NCI-H1105 treated with DMSO at 0.1 percent for 48 hours (cell line): ENCODE data around the gene ZP2.
"Not testable (repeated sequence)": the region's sequence is repeated elsewhere in the genome, so short reads cannot be mapped to it uniquely, and the experiment has no call there.

Source experiments
- DNase-seq: peaks from one replicate; lab custom pipeline; 2025; lab: John Stamatoyannopoulos, UW

Gene ZP2

DNA sequence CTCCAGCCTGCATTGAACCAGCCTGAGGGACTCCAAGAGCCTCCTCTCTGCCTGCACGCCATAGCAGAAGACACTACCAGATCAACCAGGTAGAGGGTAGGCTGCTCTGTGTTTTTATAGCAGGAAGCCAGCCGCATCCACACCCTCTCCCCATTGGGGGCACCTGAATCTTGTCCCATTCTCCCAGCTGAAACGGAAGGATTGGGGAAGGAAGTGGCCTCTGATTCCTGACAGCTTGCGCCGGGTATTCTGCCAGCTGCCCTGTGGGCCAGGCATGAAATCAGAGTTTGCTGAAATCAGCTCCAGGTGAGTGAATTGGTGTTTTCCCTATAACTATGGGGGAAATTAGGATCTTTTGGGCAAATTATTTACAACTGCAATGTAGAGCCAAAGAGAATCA is at the start of gene ZP2:
ZP2 (minus strand) TSS at position 89 of the 400 bp plus-strand sequence; CDS start at position 62, 27 bp downstream.
- DNase-seq: no peak

DNA sequence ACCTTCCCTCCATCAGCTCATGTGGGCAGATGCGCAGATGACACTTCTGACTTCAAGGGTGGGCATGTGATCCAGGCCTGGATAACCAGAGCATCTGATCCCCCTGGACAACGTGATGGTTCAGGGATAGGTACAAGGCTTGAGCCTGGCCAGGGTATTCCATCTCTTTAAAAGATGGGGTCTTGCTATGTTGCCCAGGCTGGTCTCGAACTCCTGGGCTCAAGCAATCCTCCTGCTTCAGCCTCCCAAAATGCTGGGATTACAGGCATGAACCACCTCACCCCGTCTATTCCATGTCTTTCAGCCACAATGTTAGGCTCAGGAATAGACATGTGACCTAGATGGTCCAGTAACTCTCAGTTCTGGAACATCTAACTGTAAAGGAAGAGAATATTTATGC is 45.9 kb upstream of the ZP2 start:
- DNase-seq: no peak

DNA sequence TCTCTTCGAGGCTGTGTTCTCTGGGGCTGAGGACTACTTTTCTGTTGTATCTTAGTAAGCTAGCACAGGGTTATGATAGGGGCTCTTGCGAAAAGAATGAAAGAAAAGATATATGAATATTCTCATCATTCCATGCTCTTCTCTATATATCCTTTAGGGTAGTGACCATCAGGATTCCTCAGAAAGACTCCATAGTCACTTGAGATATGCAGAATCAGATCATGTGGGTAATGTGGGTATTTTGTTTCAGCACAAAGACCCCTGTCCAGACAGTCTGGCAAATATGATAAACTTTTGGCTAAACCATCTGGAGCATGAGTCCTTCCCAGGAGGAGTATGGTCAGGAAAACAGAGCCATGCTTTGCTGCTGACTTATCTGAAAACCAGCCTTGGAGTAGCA is 45.3 kb upstream of the ZP2 start:
- no peak for DNase-seq

DNA sequence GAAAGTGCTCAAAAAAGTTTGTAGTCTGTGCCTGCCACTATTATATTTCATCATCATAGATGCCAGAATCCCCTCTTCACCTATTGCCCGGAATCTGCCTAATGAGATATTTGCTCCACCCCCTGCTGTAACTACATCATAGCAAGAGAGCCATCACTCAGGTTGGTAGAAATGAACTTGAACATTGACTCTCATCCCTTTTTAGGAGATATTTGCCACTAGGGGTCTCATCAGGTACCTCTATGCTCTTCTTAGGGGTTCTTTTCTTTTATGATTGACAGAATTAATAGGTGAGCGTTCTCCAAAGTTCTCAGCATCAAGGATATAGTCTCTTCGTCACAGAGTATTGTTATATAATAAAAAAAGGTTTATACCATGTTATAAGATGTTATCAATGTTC is 42.1 kb upstream of the ZP2 start:
- DNase-seq: no peak

DNA sequence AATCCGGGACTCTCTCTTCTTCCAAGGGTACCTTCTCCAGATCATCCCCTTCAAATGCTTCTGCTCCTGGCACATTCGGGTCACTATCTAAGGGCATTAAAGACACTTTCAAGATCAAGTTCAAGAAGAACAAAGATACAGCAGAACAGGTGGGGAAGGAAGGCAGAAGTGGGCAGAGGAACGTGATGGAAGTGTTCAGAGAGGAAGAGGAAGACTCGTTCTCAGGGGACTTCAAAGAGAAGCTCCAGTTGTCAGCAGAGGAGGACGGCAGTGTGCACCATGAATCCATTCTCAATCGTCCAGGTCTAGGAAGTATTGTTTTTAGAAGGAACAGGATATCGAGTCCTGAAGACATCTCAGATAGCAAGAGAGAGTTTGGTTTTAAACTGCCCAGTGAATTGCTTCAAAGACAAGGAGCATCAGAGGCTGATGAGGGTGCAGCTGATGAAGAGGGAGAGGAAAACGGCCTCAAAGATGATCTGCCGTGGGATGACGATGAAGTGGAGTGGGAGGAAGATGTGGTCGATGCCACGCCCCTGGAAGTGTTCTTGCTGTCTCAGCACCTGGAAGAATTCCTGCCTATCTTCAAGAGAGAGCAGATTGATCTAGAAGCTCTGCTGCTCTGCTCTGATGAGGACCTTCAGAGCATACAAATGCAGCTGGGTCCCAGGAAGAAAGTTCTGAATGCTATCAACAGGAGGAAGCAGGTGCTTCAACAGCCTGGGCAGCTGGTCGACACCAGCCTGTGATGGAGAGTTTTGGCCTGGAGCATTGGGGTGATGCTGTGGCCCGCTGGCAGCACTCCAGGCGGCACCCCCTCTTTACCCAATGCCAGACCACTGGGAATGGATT is 38.9 kb upstream of the ZP2 start:
- DNase-seq: no peak

DNA sequence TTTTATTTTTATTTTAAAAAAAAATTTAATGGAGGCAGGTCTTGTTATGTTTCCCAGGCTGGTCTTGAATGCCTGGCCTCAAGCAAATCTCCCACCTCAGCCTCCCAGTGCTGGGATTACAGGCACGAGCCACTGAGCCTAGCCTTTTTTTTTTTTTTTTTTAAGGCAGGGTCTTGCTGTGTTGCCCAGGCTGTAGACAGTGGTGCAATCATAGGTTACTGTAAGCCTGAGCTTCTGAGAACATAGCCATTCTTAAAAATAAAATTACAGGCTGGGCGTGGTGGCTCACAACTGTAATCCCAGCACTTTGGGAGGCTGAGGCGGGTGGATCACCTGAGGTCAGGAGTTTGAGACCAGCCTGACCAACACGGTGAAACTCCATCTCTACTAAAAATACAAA is 36.8 kb upstream of the ZP2 start:
- DNase-seq: not testable (repeated sequence)

DNA sequence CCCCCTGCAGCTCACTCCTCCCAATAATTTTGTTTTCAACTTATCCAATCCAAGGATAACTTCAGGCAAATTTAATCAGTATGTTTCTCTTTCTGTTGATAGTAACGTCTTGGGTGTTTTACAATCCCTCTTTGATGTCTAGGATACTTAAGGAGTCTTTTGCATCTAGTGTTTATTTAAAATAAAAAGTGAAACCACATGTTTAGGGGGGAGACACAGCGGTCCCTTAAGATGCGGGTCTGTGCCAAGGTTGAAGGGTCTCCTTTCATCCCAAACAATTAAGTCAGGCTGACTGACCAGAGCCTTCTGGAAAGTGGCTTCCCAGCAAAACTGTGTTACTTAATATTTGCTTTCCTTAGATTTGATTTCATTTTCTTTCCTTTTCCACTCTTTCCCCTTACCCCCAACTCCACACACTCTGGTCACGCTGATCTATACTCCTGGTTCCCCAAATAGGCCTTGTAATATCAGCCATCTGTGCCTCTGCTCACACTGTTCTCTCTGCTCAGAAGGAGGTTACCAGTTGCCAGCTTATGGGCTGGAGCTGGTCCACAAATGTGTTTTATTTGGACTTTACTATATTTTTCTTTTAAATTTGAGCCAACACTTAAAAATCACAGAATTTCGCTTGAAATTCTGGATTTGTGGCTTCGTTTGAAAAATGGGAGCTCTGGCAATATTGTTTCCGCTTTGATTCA is 33.3 kb upstream of the ZP2 start:
- DNase-seq: no peak

DNA sequence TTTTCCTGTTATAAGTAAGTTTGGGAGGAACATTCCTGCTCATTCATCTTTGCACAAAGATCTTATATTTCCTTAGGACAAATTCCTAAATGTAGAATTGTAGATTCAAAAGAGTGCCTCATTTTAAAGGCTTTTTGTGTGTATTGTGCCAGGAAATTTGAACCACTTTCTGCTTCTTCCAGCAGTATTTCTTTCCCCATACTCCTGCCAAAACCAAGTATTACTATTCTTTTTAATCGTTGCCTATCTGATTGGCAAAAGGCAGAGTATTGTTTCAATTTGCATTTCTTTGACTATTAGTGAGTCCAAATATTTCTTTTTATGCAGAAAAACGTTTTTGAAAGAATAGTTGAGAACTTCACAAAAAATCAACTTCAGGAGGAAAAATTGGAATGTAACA is 31.4 kb upstream of the ZP2 start:
- no peak for DNase-seq

DNA sequence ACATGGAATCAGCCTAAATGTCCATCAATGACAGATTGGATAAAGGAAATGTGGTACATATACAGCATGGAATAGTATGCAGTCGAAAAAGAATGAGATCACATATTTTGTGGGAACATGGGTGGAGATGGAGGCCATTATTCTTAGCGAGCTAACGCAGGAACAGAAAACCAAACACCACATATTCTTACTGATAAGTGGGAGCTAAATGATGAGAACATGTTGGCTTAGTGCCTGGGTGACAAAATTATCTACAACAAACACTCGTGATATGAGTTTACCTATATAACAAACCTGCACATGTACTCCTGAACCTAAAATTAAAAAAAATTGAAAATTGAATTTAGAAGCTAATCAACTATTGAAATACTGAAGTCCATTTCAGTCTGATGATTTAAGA is 28.3 kb upstream of the ZP2 start:
- DNase-seq: no peak

DNA sequence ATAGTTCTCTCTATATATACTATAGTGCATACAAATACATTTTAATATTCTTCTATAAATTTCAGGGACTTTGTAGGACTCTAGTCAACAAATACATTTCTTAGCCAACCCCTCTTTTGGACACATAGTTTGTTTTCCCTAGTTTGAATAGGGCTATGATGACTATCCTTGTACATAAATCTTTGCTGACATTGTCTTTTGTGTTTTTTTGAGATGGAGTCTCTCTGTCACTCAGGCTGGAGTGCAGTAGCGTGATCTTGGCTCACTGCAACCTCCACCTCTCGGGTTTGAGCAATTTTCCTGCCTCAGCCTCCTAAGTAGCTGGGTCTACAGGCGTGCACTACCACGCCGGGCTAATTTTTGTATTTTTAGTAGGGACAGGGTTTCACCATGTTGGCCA is 25.5 kb upstream of the ZP2 start:
- no peak for DNase-seq

DNA sequence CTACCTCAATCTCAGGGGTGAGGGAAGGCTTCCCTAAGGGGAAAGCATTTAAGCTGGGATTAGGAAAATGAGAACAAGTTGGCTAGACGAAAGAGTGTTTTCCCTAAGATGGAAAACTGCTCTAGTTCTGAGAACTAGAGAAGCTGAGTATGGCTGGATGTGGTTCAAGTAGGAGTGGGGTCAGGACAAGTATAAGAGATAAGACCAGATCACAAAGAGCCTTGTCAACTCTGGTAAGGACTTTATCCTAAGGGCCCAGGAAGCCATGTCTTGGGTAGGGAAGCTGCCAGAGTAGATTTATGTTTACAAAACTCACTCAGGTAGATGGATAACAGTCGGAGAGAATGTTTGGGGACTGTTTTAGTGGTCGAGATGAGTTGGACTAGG is 23.8 kb upstream of the ZP2 start:
- DNase-seq: no peak

DNA sequence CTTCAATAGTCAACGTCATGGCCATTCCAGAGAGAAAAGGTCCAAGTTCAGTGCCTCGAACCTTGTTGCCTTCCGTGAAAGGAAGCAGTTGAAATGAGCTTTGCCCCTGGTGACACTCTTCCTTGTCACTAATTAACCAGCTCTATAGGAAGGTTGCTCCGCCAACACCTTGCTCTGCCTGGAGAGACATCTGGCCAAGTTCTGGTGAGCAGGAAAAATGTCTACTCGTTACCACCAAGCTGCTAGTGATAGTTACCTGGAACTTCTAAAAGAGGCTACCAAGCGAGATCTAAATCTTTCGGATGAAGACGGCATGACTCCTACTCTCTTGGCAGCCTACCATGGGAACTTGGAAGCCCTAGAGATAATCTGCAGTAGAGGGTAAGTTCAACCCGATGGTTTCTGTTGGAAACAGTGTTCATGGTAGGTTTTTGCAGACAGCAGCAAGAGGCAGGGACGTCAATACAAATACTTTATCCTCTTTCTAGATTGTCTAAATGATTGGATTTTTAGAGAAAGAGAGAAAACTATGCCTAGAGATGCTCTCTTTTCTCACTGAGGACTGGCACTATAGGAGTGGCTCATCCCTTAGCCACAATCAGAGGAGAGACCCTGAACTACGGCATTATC is 22.3 kb upstream of the ZP2 start, which contains the start of gene ANKS4B:
ANKS4B (plus strand) TSS at position 179 of the 630 bp plus-strand sequence; CDS start at position 218, 39 bp downstream.
- DNase-seq: no peak

DNA sequence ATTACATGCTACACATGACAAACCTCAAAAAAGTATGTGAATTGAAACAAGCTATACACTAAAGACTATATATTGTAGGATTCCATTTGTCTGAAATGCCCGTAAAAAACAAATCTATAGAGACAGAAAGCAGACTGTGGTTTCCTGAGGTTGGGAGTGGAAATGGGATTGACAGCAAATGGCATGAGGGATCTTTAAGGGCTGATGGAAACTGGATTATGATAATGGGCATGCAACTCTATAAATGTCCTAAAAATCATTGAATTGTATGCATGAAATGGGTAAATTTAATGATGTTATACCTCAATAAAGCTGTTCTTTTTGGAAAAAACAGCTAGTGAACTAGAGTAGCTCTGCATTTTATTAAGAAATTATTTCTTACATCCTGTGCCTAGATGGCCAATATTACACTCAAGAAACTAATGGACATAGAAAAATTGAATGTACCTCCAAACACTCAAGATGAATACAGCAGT is 21.7 kb upstream of the ZP2 start:
- no peak for DNase-seq

DNA sequence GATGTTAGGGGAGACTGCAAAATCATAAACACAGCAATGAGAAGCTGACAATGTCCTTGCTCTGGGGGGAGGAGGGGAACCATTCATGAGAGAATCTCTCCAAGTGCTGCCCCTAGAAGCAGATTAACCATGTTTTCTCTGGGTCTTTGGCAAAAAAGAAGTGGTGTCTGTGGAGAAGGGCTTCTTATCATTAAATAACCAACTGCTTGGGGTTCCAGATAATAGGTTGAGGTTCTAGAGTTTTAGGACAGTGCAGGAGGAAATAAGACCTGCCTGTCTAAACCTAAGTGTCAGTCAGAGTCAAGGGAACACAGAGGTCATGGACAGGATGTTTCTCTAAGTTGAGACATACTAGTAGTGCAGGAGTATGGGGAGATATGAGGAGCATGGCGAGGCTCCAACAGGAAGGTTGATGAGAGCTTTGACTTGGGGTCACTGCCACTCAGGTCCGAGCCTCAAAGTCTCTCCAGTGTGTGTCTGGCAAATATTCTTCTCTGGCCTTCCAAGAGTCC is 17.0 kb upstream of the ZP2 start:
- no peak for DNase-seq

DNA sequence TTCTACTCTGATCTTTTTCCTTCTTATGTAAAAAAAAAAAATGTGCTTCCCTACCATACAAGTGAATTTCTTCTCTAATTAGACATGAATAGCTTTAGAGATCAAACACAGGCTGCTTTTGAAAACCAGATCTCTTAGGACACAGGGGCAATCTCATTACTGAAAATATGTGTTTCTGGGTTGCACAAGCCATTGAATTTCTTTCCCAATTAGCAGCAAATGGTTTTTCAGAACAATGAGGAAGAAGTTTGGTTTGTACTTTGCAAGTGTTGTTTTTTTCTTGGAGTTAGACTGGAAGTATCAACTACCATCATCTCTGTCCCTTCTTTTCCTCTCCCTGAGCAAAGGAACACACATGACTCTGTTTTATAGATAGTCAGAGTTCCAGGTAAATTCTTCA is 16.5 kb upstream of the ZP2 start:
- DNase-seq: no peak

DNA sequence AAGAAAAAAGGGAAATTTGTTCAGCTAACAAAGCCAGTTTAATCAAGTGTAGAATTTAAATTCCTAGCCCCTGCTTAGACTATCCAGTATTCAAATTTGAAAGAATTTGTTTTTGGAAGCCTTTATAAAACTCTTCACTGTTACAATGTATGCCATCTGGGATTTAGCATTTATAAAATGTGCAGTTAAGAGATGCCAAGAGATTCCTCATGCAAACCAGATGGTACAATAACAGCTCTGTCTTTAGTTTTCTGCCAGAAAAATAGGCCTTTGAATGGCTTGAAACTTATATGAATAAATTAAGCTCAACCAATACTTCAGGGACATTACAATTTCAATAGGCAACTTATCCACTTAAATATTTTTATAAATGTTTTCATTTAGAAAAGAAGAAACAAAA is 15.4 kb upstream of the ZP2 start:
- DNase-seq: no peak

DNA sequence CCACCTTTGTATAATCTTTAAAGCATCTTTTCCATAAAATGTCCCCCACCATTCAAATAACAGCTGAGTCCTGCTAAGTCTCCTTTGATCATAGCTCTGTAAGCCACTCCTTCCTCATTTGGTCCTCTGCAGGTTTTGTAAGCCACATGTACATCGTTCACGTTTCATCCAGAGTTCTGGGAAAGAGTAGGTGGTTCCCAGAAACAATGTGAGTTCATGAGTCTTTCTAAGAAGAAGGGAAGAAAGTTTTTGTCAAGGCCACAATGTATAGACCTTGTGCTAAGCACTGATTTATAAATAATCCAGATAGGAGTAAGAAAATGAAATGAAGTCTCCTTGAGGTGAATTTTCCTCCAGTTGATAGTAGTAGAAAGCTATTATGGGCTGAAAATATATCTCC is 13.4 kb upstream of the ZP2 start:
- DNase-seq: no peak

DNA sequence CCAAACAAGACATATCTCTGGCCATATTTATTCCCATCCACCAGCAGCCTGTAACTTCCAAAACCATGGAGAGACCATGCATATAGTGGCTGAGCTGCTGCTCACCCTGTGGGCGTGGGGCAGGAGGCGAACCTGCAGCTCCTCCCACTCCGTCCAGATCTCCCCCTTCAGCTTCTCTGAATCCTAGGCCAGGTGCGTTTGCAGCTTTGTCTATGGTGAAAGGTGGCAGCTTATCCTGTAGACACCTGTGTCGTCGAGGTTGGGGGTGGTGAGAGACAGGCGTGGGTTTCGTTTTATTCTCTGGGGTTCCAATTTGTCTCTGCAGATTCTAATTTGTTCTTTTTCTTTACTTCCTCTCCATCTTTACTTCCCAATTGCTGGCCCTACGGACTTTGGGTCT is 12.4 kb upstream of the ZP2 start:
- DNase-seq: no peak

DNA sequence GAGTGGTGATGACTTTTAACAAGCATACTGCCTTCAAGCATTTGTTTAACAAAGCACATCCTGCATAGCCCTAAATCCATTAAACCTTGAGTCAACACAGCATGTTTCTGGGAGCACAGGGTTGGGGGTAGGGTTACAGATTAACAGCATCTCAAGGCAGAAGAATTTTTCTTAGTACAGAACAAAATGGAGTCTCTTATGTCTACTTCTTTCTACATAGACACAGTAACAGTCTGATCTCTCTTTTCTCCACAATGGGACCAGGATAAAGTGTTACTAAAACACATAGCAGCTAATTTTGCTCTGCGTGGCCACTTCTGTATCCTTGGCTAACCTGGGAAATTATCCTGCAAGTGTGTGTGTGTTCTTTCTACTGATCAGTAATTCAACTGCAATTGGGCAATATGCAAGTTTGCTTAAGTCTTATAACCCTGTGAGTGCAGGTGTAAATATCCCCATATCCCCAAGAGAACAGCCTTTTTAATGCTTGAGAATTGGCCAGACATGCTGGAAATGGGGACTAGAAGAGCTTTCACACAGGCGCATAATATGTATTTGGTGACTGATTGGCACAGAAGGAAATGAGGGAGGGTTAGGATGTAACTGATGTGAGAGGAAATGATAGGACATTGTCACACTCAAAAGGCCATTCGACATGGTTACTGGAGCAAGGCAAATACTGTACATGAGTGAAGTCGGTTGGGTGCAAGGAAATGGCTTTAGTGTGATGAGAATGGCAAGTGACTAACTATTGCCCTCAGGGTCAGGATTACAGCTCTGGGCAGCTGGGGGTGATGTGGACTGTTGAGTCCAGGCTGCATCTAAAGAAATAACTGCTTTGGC is 11.3 kb upstream of the ZP2 start:
- DNase-seq: no peak

DNA sequence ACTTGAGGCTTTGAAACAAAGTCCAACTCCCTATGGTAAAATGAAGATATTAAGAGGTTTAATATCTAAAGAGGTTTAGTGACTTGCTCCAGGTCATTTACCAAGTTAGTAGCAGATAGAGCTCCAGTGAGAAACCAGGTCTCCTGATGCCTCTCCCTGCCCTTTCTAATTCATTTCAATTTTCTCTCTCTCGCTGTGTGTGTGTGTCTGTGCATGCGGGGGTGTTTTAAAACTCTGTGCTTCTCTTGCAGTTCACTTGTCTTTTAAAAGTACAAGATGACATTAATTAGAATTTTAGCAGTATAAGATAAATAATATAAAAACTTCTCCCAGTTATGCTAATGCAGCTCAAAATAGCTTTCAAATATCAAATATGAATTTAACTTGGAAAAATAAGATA is 8.2 kb upstream of the ZP2 start:
- DNase-seq: no peak

DNA sequence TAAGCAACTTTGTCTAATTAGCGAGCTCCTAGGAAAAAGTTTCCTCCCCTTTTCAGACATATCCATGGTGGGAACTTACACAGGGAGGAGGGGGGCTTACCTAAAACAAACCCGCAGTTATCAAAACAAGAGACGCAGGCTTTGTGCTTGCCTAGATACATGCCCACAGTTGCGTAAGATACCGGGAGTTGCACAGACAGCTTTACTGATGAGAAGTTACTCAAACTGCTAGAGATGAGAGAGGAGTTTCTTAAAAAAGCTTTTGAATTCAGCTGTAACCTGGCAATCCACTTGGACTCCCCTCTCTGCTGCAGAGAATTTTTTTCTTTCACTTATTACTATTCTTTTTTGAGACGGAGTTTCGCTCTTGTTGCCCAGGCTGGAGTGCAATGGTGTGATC is 6.8 kb upstream of the ZP2 start:
- DNase-seq: no peak

DNA sequence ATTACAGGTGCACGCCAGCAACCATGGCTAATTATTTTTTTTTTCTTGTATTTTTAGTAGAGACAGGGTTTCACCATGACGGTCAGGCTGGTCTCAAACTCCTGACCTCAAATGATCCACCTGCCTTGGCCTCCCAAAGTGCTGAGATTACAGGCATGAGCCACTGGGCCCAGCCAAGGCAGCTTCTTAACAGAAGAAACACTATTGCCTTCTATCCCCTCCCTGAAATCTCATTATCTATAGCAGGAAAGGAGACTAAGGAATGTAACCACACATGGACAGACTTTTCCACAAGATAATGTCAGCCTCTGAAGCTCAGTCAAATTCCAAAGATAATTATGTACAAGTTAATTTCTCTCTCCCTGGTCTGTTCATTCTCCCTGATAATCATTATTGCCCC is 5.7 kb upstream of the ZP2 start:
- no peak for DNase-seq
